GM20431 (cell line): ENCODE data around the gene LRP1B.

ENCODE experiments used
- in situ Hi-C: fragments of 300-500 bp; cut with MseI, MboI; formaldehyde crosslinking; loops from one replicate; pipeline ENCODE4 v1.15.0; 2020; ENCODE audit warnings: low sequenced_read_pairs; ENCODE audit not compliant: unreplicated experiment

LRP1B gene

GRCh38 chr2:141967980-141968379 is 162.8 kb downstream of the LRP1B start:
- in situ Hi-C loops: no loop called here

- in situ Hi-C loops: no loop called here
These were observed 163.3 kb downstream of the LRP1B start for GRCh38 chr2:141967503-141967902.

- in situ Hi-C loops: no loop called here
These were observed 170.9 kb downstream of the LRP1B start for GRCh38 chr2:141959941-141960340.

- in situ Hi-C loops: no loop called here
These were observed 171.8 kb downstream of the LRP1B start for GRCh38 chr2:141959016-141959415.

GRCh38 chr2:141957827-141958450 is 172.9 kb downstream of the LRP1B start:
- in situ Hi-C loops: no loop called here

- in situ Hi-C loops: no loop called here
These were observed 173.5 kb downstream of the LRP1B start for GRCh38 chr2:141957321-141957720.

- in situ Hi-C loops: no loop called here
These were observed 183.3 kb downstream of the LRP1B start for GRCh38 chr2:141947396-141948114.

- in situ Hi-C loops: no loop called here
These were observed 184.8 kb downstream of the LRP1B start for GRCh38 chr2:141946016-141946415.

- in situ Hi-C loops: no loop called here
These were observed 186.9 kb downstream of the LRP1B start for GRCh38 chr2:141943918-141944317.

GRCh38 chr2:141942006-141942789 is 188.6 kb downstream of the LRP1B start:
- in situ Hi-C loops: no loop called here

GRCh38 chr2:141941210-141941714 is 189.6 kb downstream of the LRP1B start:
- in situ Hi-C loops: no loop called here

GRCh38 chr2:141940709-141941108 is 190.1 kb downstream of the LRP1B start:
- in situ Hi-C loops: no loop called here

GRCh38 chr2:141933226-141933625 is 197.6 kb downstream of the LRP1B start:
- in situ Hi-C loops: no loop called here

GRCh38 chr2:141932261-141932660 is 198.6 kb downstream of the LRP1B start:
- in situ Hi-C loops: no loop called here

GRCh38 chr2:141931797-141932196 is 199.0 kb downstream of the LRP1B start:
- in situ Hi-C loops: no loop called here

GRCh38 chr2:141930803-141931202 is 200.0 kb downstream of the LRP1B start:
- in situ Hi-C loops: no loop called here

- in situ Hi-C loops: no loop called here
These were observed 201.2 kb downstream of the LRP1B start for GRCh38 chr2:141929331-141930252.

- in situ Hi-C loops: no loop called here
These were observed 202.3 kb downstream of the LRP1B start for GRCh38 chr2:141928476-141928875.

- in situ Hi-C loops: no loop called here
These were observed 203.3 kb downstream of the LRP1B start for GRCh38 chr2:141927536-141927935.

GRCh38 chr2:141925511-141925910 is 205.3 kb downstream of the LRP1B start:
- in situ Hi-C loops: no loop called here
